ENCODE measurements around the gene AOPEP. TPM values are rescaled to one million over a fixed set of nuclear protein-coding genes. Genes with fewer than 3 reads are reported as not detected.

AOPEP gene
- total and polyA plus RNA-seq, 3 donors from 2014 or later, result 31.4 to 95.0 (median 80.4) TPM

DNA sequence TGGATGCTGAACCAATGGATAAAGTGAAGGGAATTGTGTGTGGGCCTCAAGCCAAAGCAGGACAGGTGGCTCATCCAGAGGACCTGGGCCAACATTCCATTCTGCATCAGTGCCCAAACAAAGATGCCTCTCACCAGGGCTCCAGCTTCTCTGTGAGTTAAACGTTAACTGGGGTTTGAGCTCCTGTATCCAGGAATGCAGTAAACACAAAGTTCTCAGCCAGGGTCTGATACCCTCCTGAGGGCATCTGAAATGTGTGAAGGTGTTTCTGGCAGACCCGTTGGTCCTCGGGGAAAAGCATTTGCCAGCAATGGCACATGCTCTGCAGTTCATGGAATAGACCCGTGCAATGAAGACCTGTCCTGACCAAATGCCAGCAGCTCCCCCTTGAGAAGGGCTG lies 33.9 kb upstream of the AOPEP start:
- intact Hi-C loops (cut with DNase I; ENCODE audit: low total_unique reads), result no loop called here
- no peak overlapping the region for H3K4me3 ChIP-seq
- no peaks in the 10 kb centered on the region for H3K27me3 ChIP-seq
- no peak overlapping the region for H3K27ac ChIP-seq
- no peaks in the 10 kb centered on the region for H3K9me3 ChIP-seq
- no peak for DNase-seq
- no peaks in the 10 kb centered on the region for H3K36me3 ChIP-seq (ENCODE audit: low read depth, missing control alignments)
- no peak for TF ChIP-seq POLR2A (IDR thresholded peaks at IDR 0.05)
- TF ChIP-seq, protein P1, sequence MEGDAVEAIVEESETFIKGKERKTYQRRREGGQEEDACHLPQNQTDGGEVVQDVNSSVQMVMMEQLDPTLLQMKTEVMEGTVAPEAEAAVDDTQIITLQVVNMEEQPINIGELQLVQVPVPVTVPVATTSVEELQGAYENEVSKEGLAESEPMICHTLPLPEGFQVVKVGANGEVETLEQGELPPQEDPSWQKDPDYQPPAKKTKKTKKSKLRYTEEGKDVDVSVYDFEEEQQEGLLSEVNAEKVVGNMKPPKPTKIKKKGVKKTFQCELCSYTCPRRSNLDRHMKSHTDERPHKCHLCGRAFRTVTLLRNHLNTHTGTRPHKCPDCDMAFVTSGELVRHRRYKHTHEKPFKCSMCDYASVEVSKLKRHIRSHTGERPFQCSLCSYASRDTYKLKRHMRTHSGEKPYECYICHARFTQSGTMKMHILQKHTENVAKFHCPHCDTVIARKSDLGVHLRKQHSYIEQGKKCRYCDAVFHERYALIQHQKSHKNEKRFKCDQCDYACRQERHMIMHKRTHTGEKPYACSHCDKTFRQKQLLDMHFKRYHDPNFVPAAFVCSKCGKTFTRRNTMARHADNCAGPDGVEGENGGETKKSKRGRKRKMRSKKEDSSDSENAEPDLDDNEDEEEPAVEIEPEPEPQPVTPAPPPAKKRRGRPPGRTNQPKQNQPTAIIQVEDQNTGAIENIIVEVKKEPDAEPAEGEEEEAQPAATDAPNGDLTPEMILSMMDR (IDR thresholded peaks at IDR 0.05), result no peak
- H3K4me1 ChIP-seq, result no peaks in the 10 kb centered on the region
- WGBS, 2 donors, result 81 to 86% methylated on average over 4 of the region's 4 CpGs

DNA sequence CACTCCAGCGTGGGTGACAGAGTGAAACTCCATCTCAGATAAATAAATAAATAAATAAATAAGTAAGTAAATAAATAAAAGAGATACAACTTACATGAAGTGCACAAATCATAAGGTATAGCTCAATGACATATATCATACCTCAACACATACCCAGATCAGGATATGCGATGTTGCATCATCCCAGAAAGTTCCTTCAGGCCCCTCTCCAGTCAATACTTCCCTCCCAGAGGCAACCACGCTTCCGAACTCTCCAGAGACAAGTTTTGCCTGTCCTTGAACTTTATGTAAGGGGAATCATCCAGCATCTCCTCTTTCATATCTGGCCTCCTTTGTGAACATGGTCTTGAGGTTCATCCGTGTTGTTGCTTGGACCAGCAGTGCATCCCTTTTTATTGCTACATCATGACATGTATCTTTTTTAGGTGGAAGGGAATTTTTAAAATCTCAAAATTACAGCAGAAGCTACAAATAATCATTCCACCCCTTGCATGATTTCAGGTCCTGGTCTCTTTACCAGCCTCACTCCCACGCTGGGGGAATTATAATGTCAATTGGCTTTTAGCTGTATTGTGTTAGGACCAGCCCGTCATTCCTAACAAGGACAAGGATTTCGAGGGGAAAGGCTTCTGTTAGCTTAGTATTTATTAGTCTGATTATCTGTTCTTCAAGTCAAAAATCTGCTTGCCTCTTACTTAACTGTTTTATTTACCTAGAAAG lies 32.9 kb upstream of the AOPEP start:
- Histone ChIP-seq H3K9me3 (no peaks in the 10 kb centered on the region), H3K27ac (no peak overlapping the region), H3K36me3 (ENCODE audit: low read depth, missing control alignments) (no peaks in the 10 kb centered on the region), H3K4me3 (no peak overlapping the region), H3K4me1 (no peaks in the 10 kb centered on the region), H3K27me3 (no peaks in the 10 kb centered on the region)
- no peak for DNase-seq
- intact Hi-C loops (cut with DNase I; ENCODE audit: low total_unique reads), result no loop called here
- no peak for TF ChIP-seq POLR2A (IDR thresholded peaks at IDR 0.05)
- TF ChIP-seq, protein P1 (IDR thresholded peaks at IDR 0.05), result no peak
- 72 to 73% methylated on average over 8 of the region's 8 CpGs for WGBS, 2 donors

DNA sequence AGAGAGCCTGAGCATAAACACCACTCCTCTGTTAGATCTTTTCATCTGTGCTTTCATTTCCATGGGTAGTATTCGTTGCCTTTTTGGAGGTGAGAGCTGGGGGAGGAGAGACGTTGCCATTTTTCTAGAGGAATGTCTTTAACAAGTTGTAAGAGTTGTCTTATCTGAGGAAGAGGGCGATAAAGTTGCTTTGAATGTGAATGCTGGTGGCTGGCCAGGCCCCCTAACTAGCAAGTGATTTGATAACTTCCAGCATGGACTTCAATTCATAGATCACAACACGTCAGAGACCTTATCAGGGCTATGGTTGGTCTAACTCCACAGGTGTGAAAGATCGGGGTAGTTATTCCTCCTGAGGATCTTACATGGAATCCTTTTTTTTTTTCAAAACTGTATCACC lies 30.0 kb upstream of the AOPEP start:
- no peaks in the 10 kb centered on the region for H3K27me3 ChIP-seq
- 68% methylated on average over 5 of the region's 5 CpGs for WGBS, 2 donors
- H3K9me3 ChIP-seq, result no peaks in the 10 kb centered on the region
- H3K36me3 ChIP-seq (ENCODE audit: low read depth, missing control alignments), result no peaks in the 10 kb centered on the region
- H3K4me3 ChIP-seq, result no peak overlapping the region
- intact Hi-C loops (cut with DNase I; ENCODE audit: low total_unique reads), result no loop called here
- TF ChIP-seq, protein P1 (IDR thresholded peaks at IDR 0.05), result no peak
- TF ChIP-seq POLR2A (IDR thresholded peaks at IDR 0.05), result no peak
- no peak for DNase-seq
- H3K4me1 ChIP-seq, result no peaks in the 10 kb centered on the region
- no peak overlapping the region for H3K27ac ChIP-seq

DNA sequence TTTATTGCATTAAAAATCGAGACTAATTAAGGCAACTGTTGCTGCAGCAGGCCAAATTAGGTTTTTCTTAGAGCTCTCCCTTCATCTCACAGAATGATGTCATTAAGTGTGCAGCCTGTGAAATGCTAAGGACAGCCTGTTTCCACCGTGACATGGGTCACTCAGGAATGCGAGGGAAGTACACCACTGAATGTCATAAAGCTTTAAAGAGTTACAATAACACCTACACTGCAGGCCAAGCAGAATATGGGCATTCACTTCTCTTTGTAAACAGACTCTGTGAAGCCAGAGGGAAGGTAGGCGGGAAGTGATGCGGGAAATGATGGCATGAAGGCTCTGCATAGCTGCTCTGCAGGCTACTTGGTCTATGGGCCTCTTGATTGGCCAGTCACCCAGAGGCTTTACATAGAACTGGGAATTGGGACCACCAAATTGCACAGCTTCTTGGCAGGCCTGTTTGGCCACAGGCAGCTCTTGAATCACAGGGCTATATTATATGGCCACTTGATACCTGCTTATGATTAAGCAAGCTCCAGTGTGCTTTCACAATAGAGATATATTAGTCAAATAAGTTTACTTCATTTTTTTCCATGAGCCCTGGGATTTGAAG lies 28.4 kb upstream of the AOPEP start:
- TF ChIP-seq, protein P1 (IDR thresholded peaks at IDR 0.05), result no peak
- no peak for TF ChIP-seq POLR2A (IDR thresholded peaks at IDR 0.05)
- no peaks in the 10 kb centered on the region for H3K36me3 ChIP-seq (ENCODE audit: low read depth, missing control alignments)
- H3K27me3 ChIP-seq, result no peaks in the 10 kb centered on the region
- no peak overlapping the region for H3K4me3 ChIP-seq
- no peaks in the 10 kb centered on the region for H3K9me3 ChIP-seq
- DNase-seq, result no peak
- intact Hi-C loops (cut with DNase I; ENCODE audit: low total_unique reads), result no loop called here
- no peaks in the 10 kb centered on the region for H3K4me1 ChIP-seq
- WGBS, 2 donors, result 74 to 80% methylated on average over 5 of the region's 5 CpGs
- no peak overlapping the region for H3K27ac ChIP-seq

All from testis (tissue), 3 donors.